Adipose tissue (tissue), 3 donors: ENCODE measurements around the gene PIK3C2G. TPM values are rescaled to one million over a fixed set of nuclear protein-coding genes. Genes with fewer than 3 reads are reported as not detected.
"Not testable (repeated sequence)": the region's sequence is repeated elsewhere in the genome, so short reads cannot be mapped to it uniquely, and the experiment has no call there.

ENCODE experiments used
- H3K27ac ChIP-seq: one replicate; pipeline ENCODE4 v1.5.1; 2013; ENCODE audit warnings: low read depth, low read length
- WGBS, 3 donors: extraction: QIAGEN DNeasy Blood & Tissue Kit; methylation state at CpG; one replicate each; pipeline ENCODE4 v1.1.7; 2013; 5-methylcytosine and 5-hydroxymethylcytosine counted together
- polyA plus RNA-seq, 3 donors: library from polyadenylated mRNA; stranded (reverse); fragments of 200-250 nt; gene quantifications; one replicate each; pipeline ENCODE4 v1.2.3, GENCODE V29; 2013
- donor health status: healthy with polysubstance abuse.
- donor health status: Bipolar disorder and iron deficiency.
- donor health status: healthy.

The PIK3C2G gene
- polyA plus RNA-seq, 3 donors: 0.22 to 1.2 (median 0.31) TPM

- 85 to 87% (median 85%) methylated on average over 5 of the region's 5 CpGs for WGBS, 3 donors
- not testable (repeated sequence) for H3K27ac ChIP-seq
Observed at GRCh38 chr12:18693986-18694385, 432.7 kb downstream of the PIK3C2G start.

- H3K27ac ChIP-seq: no peak overlapping the region
Observed at GRCh38 chr12:18696971-18697602, 435.8 kb downstream of the PIK3C2G start.

Other genes starting within 250 kb of the PIK3C2G start
- gene RERGL, start 171.3 kb upstream of the PIK3C2G start, polyA plus RNA-seq: 10 to 100 TPM in 1 of 3 donors, 1 to 10 TPM in 1, under 1 TPM in 1; 0.94 to 64.3 (median 6.2) TPM